ENCODE measurements around the gene KRTAP4-7. TPM values are rescaled to one million over a fixed set of nuclear protein-coding genes. Genes with fewer than 3 reads are reported as not detected.
"Not testable (repeated sequence)": the region's sequence is repeated elsewhere in the genome, so short reads cannot be mapped to it uniquely, and the experiment has no call there.

KRTAP4-7 gene
- not detected in 2 replicates for total RNA-seq (2014; rRNA removed; shearing (Covaris generic))

- DNase-seq (ENCODE audit: low read depth in 1 of 2, low spot score in 2 of 2); H3K4me3 ChIP-seq; H3K36me3 ChIP-seq; H3K4me1 ChIP-seq (replicated peaks); H3K9me3 ChIP-seq (replicated peaks); H3K27me3 ChIP-seq (replicated peaks): not testable (repeated sequence)
- peak within 1 kb of the TSS; percentile 71; the same call in 1 of the 2 replicates for H3K27ac ChIP-seq
Observed at GRCh38 chr17:41084100-41084856, at the start of gene KRTAP4-7. Gene KRTAP4-7 (plus strand): TSS chr17:41084150. CDS start chr17:41084207, 57 bp downstream.

GRCh38 chr17:41034346-41034935 is 49.5 kb upstream of the KRTAP4-7 start, which contains the start of gene KRTAP1-3:
Gene KRTAP1-3 (minus strand): TSS chr17:41034874. CDS start chr17:41034821, 53 bp downstream.
- H3K27ac ChIP-seq; H3K4me3 ChIP-seq; DNase-seq (ENCODE audit: low read depth in 1 of 2, low spot score in 2 of 2); H3K36me3 ChIP-seq; H3K9me3 ChIP-seq (replicated peaks); H3K4me1 ChIP-seq (replicated peaks); H3K27me3 ChIP-seq (replicated peaks): not testable (repeated sequence)

- Histone ChIP-seq H3K4me3 (no peak overlapping the region), H3K27ac (no peak overlapping the region), H3K4me1 (replicated peaks) (no peaks in the 10 kb centered on the region), H3K27me3 (replicated peaks) (no peaks in the 10 kb centered on the region), H3K9me3 (replicated peaks) (no peaks in the 10 kb centered on the region), H3K36me3 (no peaks in the 10 kb centered on the region)
- no peak for DNase-seq (ENCODE audit: low read depth in 1 of 2, low spot score in 2 of 2)
Observed at GRCh38 chr17:41037853-41038350, 46.0 kb upstream of the KRTAP4-7 start.

- not testable (repeated sequence) for H3K9me3 ChIP-seq (replicated peaks); DNase-seq (ENCODE audit: low read depth in 1 of 2, low spot score in 2 of 2); H3K4me1 ChIP-seq (replicated peaks)
Observed at GRCh38 chr17:41040783-41041571, 43.0 kb upstream of the KRTAP4-7 start, which contains the start of gene KRTAP1-1. Gene KRTAP1-1 (minus strand): TSS chr17:41041450. CDS start chr17:41041397, 53 bp downstream.

GRCh38 chr17:41042953-41043352 is 41.0 kb upstream of the KRTAP4-7 start:
- H3K4me3 ChIP-seq: no peak overlapping the region
- peaks cover 3% of the 10 kb centered on the region for H3K4me1 ChIP-seq (replicated peaks)
- DNase-seq (ENCODE audit: low read depth in 1 of 2, low spot score in 2 of 2): no peak
- H3K27ac ChIP-seq: no peak overlapping the region
- no peaks in the 10 kb centered on the region for H3K27me3 ChIP-seq (replicated peaks)
- no peaks in the 10 kb centered on the region for H3K36me3 ChIP-seq
- no peaks in the 10 kb centered on the region for H3K9me3 ChIP-seq (replicated peaks)

More at GRCh38 chr17:41040783-41041571, 43.0 kb upstream of the KRTAP4-7 start, which contains the start of gene KRTAP1-1:
- not testable (repeated sequence) for H3K4me3 ChIP-seq; H3K36me3 ChIP-seq; H3K27ac ChIP-seq; H3K27me3 ChIP-seq (replicated peaks)

- not testable (repeated sequence) for H3K4me3 ChIP-seq
- peak within 1 kb of the TSS; percentile 90 for H3K27ac ChIP-seq
- H3K4me1 ChIP-seq (replicated peaks): peaks cover 16% of the 10 kb centered on the region
Observed at GRCh38 chr17:41046735-41047465, 37.0 kb upstream of the KRTAP4-7 start, which contains the start of gene KRTAP2-1. Gene KRTAP2-1 (minus strand): TSS chr17:41047316. CDS start chr17:41047267, 49 bp downstream.

GRCh38 chr17:41048441-41048840 is 35.5 kb upstream of the KRTAP4-7 start:
- peaks cover 25% of the 10 kb centered on the region for H3K4me1 ChIP-seq (replicated peaks)
- H3K4me3 ChIP-seq: no peak overlapping the region
- H3K27ac ChIP-seq: peak overlapping the region; percentile 90
- no peaks in the 10 kb centered on the region for H3K9me3 ChIP-seq (replicated peaks)
- H3K36me3 ChIP-seq: no peaks in the 10 kb centered on the region
- peak; percentile 48 to 67 for DNase-seq (ENCODE audit: low read depth in 1 of 2, low spot score in 2 of 2)
- H3K27me3 ChIP-seq (replicated peaks): no peaks in the 10 kb centered on the region

More at GRCh38 chr17:41046735-41047465, 37.0 kb upstream of the KRTAP4-7 start, which contains the start of gene KRTAP2-1:
- not testable (repeated sequence) for DNase-seq (ENCODE audit: low read depth in 1 of 2, low spot score in 2 of 2); H3K27me3 ChIP-seq (replicated peaks); H3K9me3 ChIP-seq (replicated peaks); H3K36me3 ChIP-seq

- no peaks in the 10 kb centered on the region for H3K36me3 ChIP-seq
- H3K9me3 ChIP-seq (replicated peaks): no peaks in the 10 kb centered on the region
- H3K27me3 ChIP-seq (replicated peaks): no peaks in the 10 kb centered on the region
- H3K27ac ChIP-seq: peak overlapping the region; percentile 90
- no peak overlapping the region for H3K4me3 ChIP-seq
- H3K4me1 ChIP-seq (replicated peaks): peaks cover 25% of the 10 kb centered on the region
- peak; percentile 51 to 69 for DNase-seq (ENCODE audit: low read depth in 1 of 2, low spot score in 2 of 2)
Observed at GRCh38 chr17:41049110-41049509, 34.8 kb upstream of the KRTAP4-7 start.

GRCh38 chr17:41052566-41052965 is 31.4 kb upstream of the KRTAP4-7 start:
- Histone ChIP-seq H3K4me3 (no peak overlapping the region), H3K27me3 (replicated peaks) (no peaks in the 10 kb centered on the region), H3K27ac (no peak overlapping the region), H3K9me3 (replicated peaks) (no peaks in the 10 kb centered on the region), H3K4me1 (replicated peaks) (peaks cover 25% of the 10 kb centered on the region), H3K36me3 (no peaks in the 10 kb centered on the region)
- no peak for DNase-seq (ENCODE audit: low read depth in 1 of 2, low spot score in 2 of 2)

GRCh38 chr17:41054025-41054424 is 29.9 kb upstream of the KRTAP4-7 start:
- Histone ChIP-seq H3K4me3 (no peak overlapping the region), H3K27ac (no peak overlapping the region), H3K27me3 (replicated peaks) (no peaks in the 10 kb centered on the region), H3K4me1 (replicated peaks) (peaks cover 21% of the 10 kb centered on the region), H3K36me3 (no peaks in the 10 kb centered on the region), H3K9me3 (replicated peaks) (no peaks in the 10 kb centered on the region)
- no peak for DNase-seq (ENCODE audit: low read depth in 1 of 2, low spot score in 2 of 2)

- H3K4me1 ChIP-seq (replicated peaks): peaks cover 22% of the 10 kb centered on the region
- H3K36me3 ChIP-seq; H3K27me3 ChIP-seq (replicated peaks); H3K9me3 ChIP-seq (replicated peaks); H3K4me3 ChIP-seq; H3K27ac ChIP-seq; DNase-seq (ENCODE audit: low read depth in 1 of 2, low spot score in 2 of 2): not testable (repeated sequence)
Observed at GRCh38 chr17:41054556-41054955, 29.4 kb upstream of the KRTAP4-7 start.

- not testable (repeated sequence) for H3K9me3 ChIP-seq (replicated peaks); H3K4me3 ChIP-seq; H3K27ac ChIP-seq; H3K36me3 ChIP-seq; DNase-seq (ENCODE audit: low read depth in 1 of 2, low spot score in 2 of 2); H3K27me3 ChIP-seq (replicated peaks)
- H3K4me1 ChIP-seq (replicated peaks): peaks cover 28% of the 10 kb centered on the region
Observed at GRCh38 chr17:41055130-41055529, 28.8 kb upstream of the KRTAP4-7 start, which contains the start of gene KRTAP2-2. Gene KRTAP2-2 (minus strand): TSS chr17:41055230. CDS start chr17:41055211, 19 bp downstream.

GRCh38 chr17:41057547-41057946 is 26.4 kb upstream of the KRTAP4-7 start:
- Histone ChIP-seq H3K4me1 (replicated peaks) (peaks cover 47% of the 10 kb centered on the region), H3K27me3 (replicated peaks) (no peaks in the 10 kb centered on the region), H3K27ac (no peak overlapping the region), H3K36me3 (no peaks in the 10 kb centered on the region), H3K4me3 (no peak overlapping the region), H3K9me3 (replicated peaks) (peaks cover 6% of the 10 kb centered on the region; the same call in 1 of the 2 replicates)
- no peak for DNase-seq (ENCODE audit: low read depth in 1 of 2, low spot score in 2 of 2)

Measured in SJSA1 (cell line).